Prostate gland (tissue), 2 donors: ENCODE measurements around the gene POLH. TPM values are rescaled to one million over a fixed set of nuclear protein-coding genes. Genes with fewer than 3 reads are reported as not detected.
"Not testable (repeated sequence)": the region's sequence is repeated elsewhere in the genome, so short reads cannot be mapped to it uniquely, and the experiment has no call there.

Source experiments
- DNase-seq: peaks from one replicate; pipeline ENCODE4 v3.0.0-alpha.2; 2019; ENCODE audit warnings: low spot score
- H3K27ac ChIP-seq, 2 donors: fragments of 200-600 bp; sonication (generic); 2 replicates each; pipeline ENCODE4 v1.5.1; 2017 to 2019
- H3K27me3 ChIP-seq: fragments of 200-600 bp; sonication (generic); replicated peaks from 2 replicates; pipeline ENCODE4 v1.5.1; 2019; ENCODE audit not compliant: insufficient read depth
- H3K36me3 ChIP-seq, 2 donors: fragments of 200-600 bp; sonication (generic); 1 replicate in 1 of 2; 2 replicates in 1 of 2; pipeline versions ENCODE4 v1.5.1 to v1.8.1; 2017 to 2019
- H3K4me1 ChIP-seq: fragments of 200-600 bp; sonication (generic); replicated peaks from 2 replicates; pipeline ENCODE4 v1.5.1; 2019
- H3K4me3 ChIP-seq, 2 donors: fragments of 200-600 bp; sonication (generic); 2 replicates each; pipeline ENCODE4 v1.5.1; 2017 to 2019
- H3K9me3 ChIP-seq: fragments of 200-600 bp; sonication (generic); 2 replicates; pipeline ENCODE4 v1.5.1; 2017
- CTCF ChIP-seq, 4 experiments: fragments of 200-600 bp in 2 of 4; fragments of 450-650 bp in 2 of 4; sonication (generic) in 2 of 4; IDR thresholded peaks; 1 replicate in 3 of 4; 2 replicates in 1 of 4; pipeline ENCODE4 v1.5.1; 2016 to 2019; ENCODE audit warnings: antibody characterized with exemption in 4 of 4, mild to moderate bottlenecking in 2 of 4, moderate library complexity in 2 of 4
- POLR2A ChIP-seq: fragments of 450-650 bp; IDR thresholded peaks from one replicate; pipeline ENCODE4 v1.6.1; 2016; ENCODE audit warnings: antibody characterized with exemption, mild to moderate bottlenecking
- POLR2AphosphoS5 ChIP-seq: sonication (generic); formaldehyde crosslinking; IDR thresholded peaks from one replicate; pipeline ENCODE4 v1.6.1; 2017; ENCODE audit warnings: antibody characterized with exemption
- WGBS: methylation state at CpG from one replicate; pipeline ENCODE4 v1.1.5; 2018; 5-methylcytosine and 5-hydroxymethylcytosine counted together
- intact Hi-C: fragments of 100-400 bp; cut with DNase I; formaldehyde crosslinking; loops from one replicate; pipeline ENCODE4 v1.14.2; 2022
- total RNA-seq, 2 donors: library from RNA; depleted of rRNA; stranded (reverse); fragments of >200 nt; gene quantifications; one replicate each; pipeline ENCODE4 v1.1.0, GENCODE V29; 2016

Gene POLH
- total RNA-seq, 2 donors from 2014 or later, result 9.2 to 11.8 TPM

- Histone ChIP-seq H3K27me3 (no peaks in the 10 kb centered on the region), H3K4me3 (no peak overlapping the region), H3K9me3 (no peaks in the 10 kb centered on the region), H3K36me3 (no peaks in the 10 kb centered on the region), H3K4me1 (no peaks in the 10 kb centered on the region), H3K27ac (no peak overlapping the region)
- intact Hi-C loops, result no loop called here
- no peak for DNase-seq
- WGBS, result 96% methylated on average over 8 of the region's 8 CpGs
- no peak for TF ChIP-seq POLR2A
These were observed 34.1 kb upstream of the POLH start for GRCh38 chr6:43541774-43542471.

GRCh38 chr6:43544461-43544860 is 31.5 kb upstream of the POLH start:
- 69% methylated on average over 4 of the region's 4 CpGs for WGBS
- intact Hi-C loops, result no loop called here

GRCh38 chr6:43547222-43547621 is 28.8 kb upstream of the POLH start:
- DNase-seq, result no peak
- no peak for TF ChIP-seq POLR2A
- no peak for TF ChIP-seq CTCF (IDR thresholded peaks at IDR 0.05)
- no peak for TF ChIP-seq POLR2AphosphoS5
- WGBS, result 81% methylated on average over 3 of the region's 3 CpGs
- Histone ChIP-seq H3K4me3 (no peak overlapping the region), H3K9me3 (no peaks in the 10 kb centered on the region), H3K36me3 (peaks cover 0 to 14% of the 10 kb centered on the region in 2 donors), H3K27ac (no peak overlapping the region), H3K4me1 (no peaks in the 10 kb centered on the region), H3K27me3 (no peaks in the 10 kb centered on the region)
- intact Hi-C loops, result no loop called here

More at GRCh38 chr6:43544461-43544860, 31.5 kb upstream of the POLH start:
- Histone ChIP-seq H3K27me3 (no peaks in the 10 kb centered on the region), H3K4me1 (no peaks in the 10 kb centered on the region), H3K36me3 (peaks cover 0 to 4% of the 10 kb centered on the region in 2 donors), H3K4me3 (no peak overlapping the region), H3K27ac (no peak overlapping the region), H3K9me3 (no peaks in the 10 kb centered on the region)
- DNase-seq, result no peak
- TF ChIP-seq POLR2A (no peak), CTCF (IDR thresholded peaks at IDR 0.05) (no peak), POLR2AphosphoS5 (no peak)

GRCh38 chr6:43557620-43558019 is 18.4 kb upstream of the POLH start:
- H3K36me3 ChIP-seq, result peaks cover 6 to 11% of the 10 kb centered on the region in 2 donors
- H3K4me1 ChIP-seq, H3K9me3 ChIP-seq, intact Hi-C loops, H3K4me3 ChIP-seq, H3K27ac ChIP-seq, H3K27me3 ChIP-seq, DNase-seq: not testable (repeated sequence)
- WGBS, result over 99% methylated on average over 7 of the region's 7 CpGs

GRCh38 chr6:43559328-43559727 is 16.7 kb upstream of the POLH start:
- Histone ChIP-seq H3K27ac (no peak overlapping the region), H3K4me3 (no peak overlapping the region), H3K36me3 (peaks cover 6 to 11% of the 10 kb centered on the region in 2 donors), H3K9me3 (no peaks in the 10 kb centered on the region), H3K27me3 (no peaks in the 10 kb centered on the region), H3K4me1 (no peaks in the 10 kb centered on the region)
- no peak for TF ChIP-seq POLR2AphosphoS5
- DNase-seq, result no peak
- intact Hi-C loops, result no loop called here

- whole genome bisulfite sequencing, result 66% methylated on average over 5 of the region's 5 CpGs
- no peaks in the 10 kb centered on the region for H3K9me3 ChIP-seq
- intact Hi-C loops, result no loop called here
- no peak overlapping the region for H3K27ac ChIP-seq
- H3K4me3 ChIP-seq, result no peak overlapping the region
- TF ChIP-seq POLR2A (no peak), POLR2AphosphoS5 (peak; percentile 20)
- H3K4me1 ChIP-seq, result no peaks in the 10 kb centered on the region
- peaks cover 0 to 8% of the 10 kb centered on the region in 2 donors for H3K36me3 ChIP-seq
- H3K27me3 ChIP-seq, result no peaks in the 10 kb centered on the region
- no peak for DNase-seq
These were observed 5.0 kb upstream of the POLH start for GRCh38 chr6:43570876-43571441.

- TF ChIP-seq POLR2AphosphoS5, result no peak
- no peak for TF ChIP-seq CTCF (IDR thresholded peaks at IDR 0.05)
- no peak for TF ChIP-seq POLR2A
- Histone ChIP-seq H3K4me1 (no peaks in the 10 kb centered on the region), H3K27me3 (no peaks in the 10 kb centered on the region), H3K9me3 (no peaks in the 10 kb centered on the region), H3K36me3 (peaks cover 0 to 8% of the 10 kb centered on the region in 2 donors), H3K27ac (no peak overlapping the region), H3K4me3 (no peak overlapping the region)
- DNase-seq, result no peak
- intact Hi-C loops, result no loop called here
- 100% methylated on average over 4 of the region's 4 CpGs for WGBS
These were observed 4.0 kb upstream of the POLH start for GRCh38 chr6:43572015-43572414.
